Upper lobe of left lung (tissue), 6 donors: ENCODE results near the gene NCS1. TPM values are rescaled to one million over a fixed set of nuclear protein-coding genes. Genes with fewer than 3 reads are reported as not detected.

Source experiments
- ATAC-seq, 2 donors: fragments of 200-7000 bp; cut with Tn5 transposase; one replicate each; pipeline ENCODE4 v1.9.1; 2022; ENCODE audit warnings: mild to moderate bottlenecking in 2 of 2, moderate library complexity in 2 of 2; ENCODE audit not compliant: low FRiP score in 2 of 2
- DNase-seq, 2 donors: peaks; one replicate each; pipeline ENCODE4 v3.0.0-alpha.2; 2019 to 2020
- H3K27ac ChIP-seq, 4 donors: fragments of 200-600 bp; sonication (generic); one replicate each; pipeline ENCODE4 v1.5.1; 2016 to 2019
- H3K27me3 ChIP-seq, 4 donors: fragments of 200-600 bp; sonication (generic); one replicate each; pipeline ENCODE4 v1.5.1; 2017 to 2019
- H3K36me3 ChIP-seq, 4 donors: fragments of 200-600 bp; sonication (generic); one replicate each; pipeline ENCODE4 v1.5.1; 2016 to 2019
- H3K4me1 ChIP-seq, 4 donors: fragments of 200-600 bp; sonication (generic); one replicate each; pipeline ENCODE4 v1.5.1; 2018 to 2019
- H3K4me3 ChIP-seq, 4 donors: fragments of 200-600 bp; sonication (generic); one replicate each; pipeline ENCODE4 v1.5.1; 2017 to 2019; ENCODE audit warnings: mild to moderate bottlenecking in 2 of 4, moderate library complexity in 1 of 4
- H3K9me3 ChIP-seq, 4 donors: fragments of 200-600 bp; sonication (generic); one replicate each; pipeline ENCODE4 v1.5.1; 2018 to 2019
- EP300 ChIP-seq, 4 donors: sonication (generic); formaldehyde crosslinking; IDR thresholded peaks; one replicate each; pipeline ENCODE4 v1.5.1; 2017; ENCODE audit warnings: antibody characterized with exemption in 4 of 4, control low read depth in 2 of 4
- POLR2A ChIP-seq, 4 donors: fragments of 450-650 bp; IDR thresholded peaks; one replicate each; pipeline ENCODE4 v1.5.1; 2016 to 2017; ENCODE audit warnings: antibody characterized with exemption in 4 of 4, mild to moderate bottlenecking in 2 of 4
- POLR2AphosphoS5 ChIP-seq, 2 donors: sonication (generic); formaldehyde crosslinking; IDR thresholded peaks; one replicate each; pipeline ENCODE4 v1.5.1; 2017; ENCODE audit warnings: antibody characterized with exemption in 2 of 2
- WGBS, 2 donors: methylation state at CpG; one replicate each; pipeline ENCODE4 v1.1.5; 2017 to 2018; 5-methylcytosine and 5-hydroxymethylcytosine counted together
- total RNA-seq, 6 donors: library from RNA; depleted of rRNA in 4 of 6; stranded (reverse); fragments of >200 nt in 4 of 6; gene quantifications; one replicate each; pipeline versions ENCODE4 v1.1.0 to v1.2.1, GENCODE V29; 2016 to 2021
- TF ChIP-seq, protein P1 (sequence below), 6 experiments: fragments of 450-650 bp in 4 of 6; fragments of 200-600 bp in 2 of 6; sonication (generic) in 2 of 6; IDR thresholded peaks; one replicate each; pipeline ENCODE4 v1.5.1; 2016 to 2019; ENCODE audit warnings: antibody characterized with exemption in 6 of 6
- donor health status: DM: no; HTN: no; CAD: no; lungs with moderate emphysema.
- donor health status: DM: no; HTN: yes; CAD: no; lungs with severe emphysema.

The NCS1 gene
- total RNA-seq, 6 donors from 2014 or later = 2.7 to 10.0 (median 3.9) TPM

DNA sequence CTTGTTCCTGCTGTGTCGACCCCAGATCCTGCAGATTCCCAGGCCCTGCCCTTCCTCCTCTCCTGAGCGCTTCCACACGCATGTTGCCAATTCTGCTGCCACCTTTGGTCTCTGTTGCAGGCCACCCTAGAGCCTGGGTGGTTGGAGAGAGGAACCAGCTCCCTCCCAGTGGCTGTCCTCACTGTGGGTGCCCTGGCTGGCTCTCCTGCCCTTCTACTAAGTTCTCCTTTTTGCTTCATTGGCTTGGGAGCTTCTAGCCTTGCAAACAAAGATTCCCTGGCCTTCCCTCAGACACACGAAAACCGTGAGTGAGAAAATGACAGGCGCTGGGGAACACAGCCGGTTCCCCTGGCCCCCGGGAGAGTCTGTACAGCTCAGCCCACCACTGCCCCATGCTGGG, 14.2 kb upstream of the NCS1 start:
- H3K4me1 ChIP-seq = no peaks in the 10 kb centered on the region
- H3K27me3 ChIP-seq = no peaks in the 10 kb centered on the region
- no peak for ATAC-seq
- WGBS, 2 donors = 84 to 92% methylated on average over 8 of the region's 8 CpGs
- no peaks in the 10 kb centered on the region for H3K9me3 ChIP-seq
- no peak for DNase-seq
- H3K36me3 ChIP-seq = no peaks in the 10 kb centered on the region
- no peak overlapping the region for H3K4me3 ChIP-seq
- TF ChIP-seq EP300 (IDR thresholded peaks at IDR 0.05) (no peak), POLR2A (IDR thresholded peaks at IDR 0.05) (no peak), POLR2AphosphoS5 (IDR thresholded peaks at IDR 0.05) (no peak)
- TF ChIP-seq, protein P1, sequence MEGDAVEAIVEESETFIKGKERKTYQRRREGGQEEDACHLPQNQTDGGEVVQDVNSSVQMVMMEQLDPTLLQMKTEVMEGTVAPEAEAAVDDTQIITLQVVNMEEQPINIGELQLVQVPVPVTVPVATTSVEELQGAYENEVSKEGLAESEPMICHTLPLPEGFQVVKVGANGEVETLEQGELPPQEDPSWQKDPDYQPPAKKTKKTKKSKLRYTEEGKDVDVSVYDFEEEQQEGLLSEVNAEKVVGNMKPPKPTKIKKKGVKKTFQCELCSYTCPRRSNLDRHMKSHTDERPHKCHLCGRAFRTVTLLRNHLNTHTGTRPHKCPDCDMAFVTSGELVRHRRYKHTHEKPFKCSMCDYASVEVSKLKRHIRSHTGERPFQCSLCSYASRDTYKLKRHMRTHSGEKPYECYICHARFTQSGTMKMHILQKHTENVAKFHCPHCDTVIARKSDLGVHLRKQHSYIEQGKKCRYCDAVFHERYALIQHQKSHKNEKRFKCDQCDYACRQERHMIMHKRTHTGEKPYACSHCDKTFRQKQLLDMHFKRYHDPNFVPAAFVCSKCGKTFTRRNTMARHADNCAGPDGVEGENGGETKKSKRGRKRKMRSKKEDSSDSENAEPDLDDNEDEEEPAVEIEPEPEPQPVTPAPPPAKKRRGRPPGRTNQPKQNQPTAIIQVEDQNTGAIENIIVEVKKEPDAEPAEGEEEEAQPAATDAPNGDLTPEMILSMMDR (IDR thresholded peaks at IDR 0.05) = no peak
- H3K27ac ChIP-seq = no peak overlapping the region

- H3K27me3 ChIP-seq = no peaks in the 10 kb centered on the region
- no peak for DNase-seq
Measured at GRCh38 chr9:130159057-130159456, 13.1 kb upstream of the NCS1 start.

GRCh38 chr9:130159915-130160670, 12.1 kb upstream of the NCS1 start:
- 73 to 80% methylated on average over 6 to 10 of the region's 10 CpGs for WGBS, 2 donors
- H3K4me1 ChIP-seq = no peaks in the 10 kb centered on the region
- DNase-seq (no peak), ATAC-seq (no peak)
- H3K27me3 ChIP-seq = no peaks in the 10 kb centered on the region
- no peak overlapping the region for H3K27ac ChIP-seq
- TF ChIP-seq POLR2AphosphoS5 (IDR thresholded peaks at IDR 0.05) (no peak), EP300 (IDR thresholded peaks at IDR 0.05) (no peak), POLR2A (IDR thresholded peaks at IDR 0.05) (no peak)
- TF ChIP-seq, protein P1 (IDR thresholded peaks at IDR 0.05) = no peak
- H3K4me3 ChIP-seq = no peak overlapping the region
- no peaks in the 10 kb centered on the region for H3K36me3 ChIP-seq
- no peaks in the 10 kb centered on the region for H3K9me3 ChIP-seq

More at GRCh38 chr9:130159057-130159456, 13.1 kb upstream of the NCS1 start:
- no peak for ATAC-seq
- H3K9me3 ChIP-seq = no peaks in the 10 kb centered on the region
- TF ChIP-seq EP300 (IDR thresholded peaks at IDR 0.05) (no peak), POLR2A (IDR thresholded peaks at IDR 0.05) (no peak), POLR2AphosphoS5 (IDR thresholded peaks at IDR 0.05) (no peak)
- TF ChIP-seq, protein P1 (IDR thresholded peaks at IDR 0.05) = no peak
- H3K27ac ChIP-seq = no peak overlapping the region
- no peaks in the 10 kb centered on the region for H3K4me1 ChIP-seq
- no peak overlapping the region for H3K4me3 ChIP-seq
- H3K36me3 ChIP-seq = no peaks in the 10 kb centered on the region
- WGBS, 2 donors = 61 to 77% methylated on average over 8 of the region's 8 CpGs

- H3K4me1 ChIP-seq = no peaks in the 10 kb centered on the region
- no peak overlapping the region for H3K4me3 ChIP-seq
- DNase-seq (no peak), ATAC-seq (no peak)
- WGBS, 2 donors = 92 to 98% methylated on average over 3 of the region's 3 CpGs
- H3K27ac ChIP-seq = no peak overlapping the region
- H3K9me3 ChIP-seq = no peaks in the 10 kb centered on the region
- H3K27me3 ChIP-seq = no peaks in the 10 kb centered on the region
- TF ChIP-seq POLR2A (IDR thresholded peaks at IDR 0.05) (no peak), POLR2AphosphoS5 (IDR thresholded peaks at IDR 0.05) (no peak), EP300 (IDR thresholded peaks at IDR 0.05) (no peak)
- TF ChIP-seq, protein P1 (IDR thresholded peaks at IDR 0.05) = no peak
- no peaks in the 10 kb centered on the region for H3K36me3 ChIP-seq
Measured at GRCh38 chr9:130160862-130161470, 11.2 kb upstream of the NCS1 start.
